Stimulated activated CD8-positive, alpha-beta memory T cell treated with anti-CD3 and anti-CD28 coated beads, Interleukin-15, amount 100 ng/mL, for 1 hour (primary cell): ENCODE measurements around the gene CXXC1.
"Not testable (repeated sequence)": the region's sequence is repeated elsewhere in the genome, so short reads cannot be mapped to it uniquely, and the experiment has no call there.

Source experiments
- DNase-seq: peaks from one replicate; pipeline ENCODE4 v3.0.0-alpha.2; 2020; ENCODE audit warnings: low read depth

CXXC1 gene

DNA sequence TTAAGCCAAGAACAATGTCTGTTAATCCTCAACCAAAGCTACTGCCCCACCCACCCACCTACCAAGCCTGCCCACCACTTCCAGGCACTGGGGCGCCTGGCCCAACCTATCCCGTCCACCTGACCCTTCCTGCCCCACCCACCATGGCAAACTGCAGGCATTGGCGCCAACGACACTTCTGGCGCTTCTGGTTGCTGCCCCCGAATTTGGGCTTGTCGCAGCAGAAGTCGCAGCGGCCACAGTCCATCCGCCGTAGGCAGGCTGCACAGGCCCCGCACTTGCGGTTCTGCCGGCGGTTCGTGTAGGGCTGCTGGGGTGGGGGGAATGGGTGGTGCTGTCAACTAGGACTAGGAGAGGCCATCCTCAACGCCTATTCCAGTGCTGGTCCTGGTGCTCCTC is 13.4 kb downstream of the CXXC1 start:
- DNase-seq = no peak

DNA sequence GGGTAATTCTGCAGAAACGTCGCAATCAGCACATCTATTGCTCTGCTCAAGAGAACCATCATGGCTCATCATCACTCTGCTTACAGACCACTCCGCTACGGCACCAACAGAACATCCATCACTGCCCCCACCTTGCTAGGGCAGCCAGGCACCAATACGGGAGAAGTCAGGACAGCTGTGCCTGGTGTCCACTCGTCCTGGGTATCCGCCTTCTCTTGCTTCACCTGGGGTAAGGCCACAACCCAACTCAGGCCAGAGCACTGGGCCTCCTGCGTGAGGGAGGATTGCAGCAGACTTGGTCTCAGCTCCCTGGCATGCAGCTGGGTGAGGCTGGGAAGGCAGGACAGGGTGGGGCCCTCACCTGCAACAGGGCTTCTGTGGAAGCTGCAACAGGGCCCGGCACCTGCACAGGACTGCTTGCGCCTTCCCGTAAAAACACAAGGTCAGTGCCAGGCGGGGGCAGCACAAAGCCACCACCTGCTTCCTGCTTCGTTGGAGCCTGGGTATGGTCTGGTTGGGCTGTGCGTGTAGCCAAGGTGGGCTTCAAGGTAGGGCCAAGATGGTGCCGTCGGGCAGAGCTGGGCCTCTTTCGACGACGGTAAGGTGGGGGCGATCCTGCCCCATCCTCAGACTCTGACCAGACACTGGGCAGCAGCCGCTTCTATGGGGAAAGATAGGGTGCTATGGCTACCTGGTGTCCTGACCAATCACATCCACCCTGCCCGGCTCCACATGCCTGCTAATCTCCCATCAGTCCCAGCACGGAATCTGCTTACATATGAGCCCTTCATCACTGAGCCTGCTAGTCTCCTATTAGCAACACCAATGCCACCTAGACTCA is 14.1 kb downstream of the CXXC1 start:
- no peak for DNase-seq

DNA sequence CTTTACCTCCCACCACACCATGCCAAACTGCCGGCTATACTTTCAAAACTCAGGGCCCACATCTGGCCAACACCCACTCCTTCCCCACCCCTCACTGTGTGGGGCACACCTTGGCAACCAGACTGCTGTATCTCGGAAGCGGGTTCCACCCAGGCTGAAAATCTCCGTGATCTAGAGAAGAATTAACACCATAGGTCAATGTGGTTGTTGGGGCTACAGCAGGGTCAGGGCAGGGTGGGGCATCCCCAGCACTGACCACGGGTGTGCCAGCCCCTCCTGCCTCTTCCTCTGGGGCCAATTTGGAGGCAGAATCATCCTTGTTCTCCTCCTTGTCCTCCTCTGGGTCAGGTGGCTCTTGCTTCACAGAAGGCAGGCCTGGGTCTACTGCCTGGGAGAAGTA is 14.9 kb downstream of the CXXC1 start:
- DNase-seq = no peak

DNA sequence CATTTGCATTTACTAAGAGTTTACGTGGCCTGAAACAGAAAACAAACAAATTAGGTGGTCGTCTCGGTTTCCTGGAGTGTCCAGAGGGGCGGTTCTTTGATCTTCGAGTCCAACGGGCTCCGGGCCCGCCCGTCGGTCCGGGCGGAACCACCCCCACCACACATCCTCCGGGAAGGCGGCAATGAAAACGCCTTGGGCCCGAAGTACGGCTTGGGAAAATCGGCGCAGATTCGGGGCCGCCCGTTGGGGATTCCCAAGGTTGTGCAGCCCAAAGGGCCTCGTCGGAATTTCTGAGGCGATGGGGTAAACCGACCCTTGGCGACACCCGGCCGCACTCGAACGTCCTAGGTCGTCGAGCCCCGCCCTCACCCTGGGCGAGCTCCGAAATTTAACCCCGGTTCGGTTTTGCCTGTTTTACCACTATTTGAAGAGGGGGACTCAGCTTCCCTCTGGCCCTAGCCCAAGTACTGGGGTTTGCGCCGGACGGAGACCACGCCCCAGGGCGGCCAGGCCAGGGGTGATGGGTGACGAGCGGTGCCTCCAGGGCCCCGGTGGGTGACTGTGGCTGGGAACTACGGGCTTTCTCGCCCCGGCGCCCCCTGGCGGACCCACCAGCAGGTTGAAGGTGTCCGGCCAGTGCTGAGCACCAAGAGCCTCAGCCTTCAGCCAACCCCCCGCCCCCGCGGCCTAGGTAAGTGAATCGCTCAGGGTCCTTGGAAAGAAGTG is 19.3 kb downstream of the CXXC1 start:
- DNase-seq = peak; percentile 65

DNA sequence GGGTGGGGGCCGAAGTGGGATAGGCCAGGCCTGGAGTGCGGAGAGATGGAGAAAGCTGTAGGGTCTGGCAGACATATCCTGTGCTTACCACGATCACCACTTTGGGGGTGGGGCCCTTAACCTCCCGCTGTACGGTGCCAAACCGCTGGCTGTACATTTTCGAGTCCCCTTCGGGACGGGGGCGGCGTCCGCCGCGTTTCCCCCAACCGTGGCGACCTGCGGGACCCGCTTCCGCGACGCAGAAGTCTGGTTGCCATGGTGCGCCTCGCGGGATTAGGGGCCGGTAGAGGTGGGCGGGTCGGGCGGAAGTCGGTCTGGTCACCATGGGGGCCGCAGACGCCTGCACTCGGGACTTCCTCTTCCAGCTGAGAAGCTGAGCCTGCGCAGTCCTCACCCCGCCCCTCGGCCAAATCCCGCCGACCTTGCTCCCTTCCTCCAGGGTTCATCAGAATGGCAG is 21.2 kb downstream of the CXXC1 start, which contains the start of gene CFAP53:
Gene CFAP53 (minus strand): TSS at position 248 of the 457 bp plus-strand sequence. CDS start 91 bp downstream, at position 157.
- peak; percentile 67 for DNase-seq

DNA sequence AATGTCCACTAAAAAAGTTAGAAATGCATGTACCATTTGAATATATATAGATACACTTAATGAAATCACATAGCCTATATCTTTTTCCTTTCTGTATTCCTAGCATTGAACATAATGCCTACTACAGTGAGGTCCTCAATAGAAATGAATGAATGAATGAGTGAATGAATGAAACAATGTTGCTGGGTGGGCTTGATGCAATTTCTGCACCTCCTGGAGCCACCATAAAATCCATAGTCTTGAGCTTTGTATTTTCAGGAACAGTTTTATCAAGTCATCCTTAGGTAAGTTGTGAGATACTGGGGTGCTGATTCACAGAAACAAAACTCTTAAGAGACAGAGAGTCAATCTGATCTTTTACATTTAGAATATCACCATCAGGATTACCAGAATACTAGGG is 24.5 kb downstream of the CXXC1 start:
- DNase-seq = no peak

DNA sequence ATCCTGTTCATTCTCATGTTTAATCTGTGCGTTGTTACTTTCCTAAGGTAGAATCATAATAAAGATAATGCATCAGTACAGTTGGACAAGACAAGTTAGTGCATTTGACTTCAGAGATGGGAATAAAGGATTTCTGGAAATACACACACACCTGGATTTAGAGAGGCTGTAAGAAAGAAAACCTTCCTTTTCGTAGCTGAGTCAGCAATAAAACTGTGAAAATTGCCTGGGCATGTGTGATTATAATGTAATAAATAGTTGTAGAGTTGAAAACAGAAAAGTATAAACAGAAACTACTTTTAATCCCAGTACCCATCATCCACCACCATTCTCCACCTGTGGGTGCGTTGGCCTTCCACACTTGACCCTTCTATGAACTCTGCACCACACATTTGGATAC is 36.6 kb downstream of the CXXC1 start:
- DNase-seq = no peak

DNA sequence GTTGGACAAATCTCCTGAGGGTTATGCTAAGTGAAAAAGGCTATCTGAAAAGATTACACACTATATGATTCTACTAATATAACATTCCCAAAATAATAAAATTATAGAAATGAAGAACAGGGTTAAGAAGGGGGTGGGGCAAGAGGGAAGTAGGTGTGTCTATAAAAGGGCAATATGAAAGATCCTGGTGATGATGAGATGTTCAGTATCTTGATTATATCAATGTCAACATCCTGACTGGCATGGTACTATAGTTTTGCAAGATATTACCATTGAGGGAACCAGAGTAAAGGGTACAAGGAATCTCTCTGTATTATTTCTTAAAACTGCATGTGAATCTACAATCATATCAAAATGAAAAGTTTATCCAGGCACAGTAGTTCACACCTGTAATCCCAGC is 37.9 kb downstream of the CXXC1 start:
- no peak for DNase-seq

DNA sequence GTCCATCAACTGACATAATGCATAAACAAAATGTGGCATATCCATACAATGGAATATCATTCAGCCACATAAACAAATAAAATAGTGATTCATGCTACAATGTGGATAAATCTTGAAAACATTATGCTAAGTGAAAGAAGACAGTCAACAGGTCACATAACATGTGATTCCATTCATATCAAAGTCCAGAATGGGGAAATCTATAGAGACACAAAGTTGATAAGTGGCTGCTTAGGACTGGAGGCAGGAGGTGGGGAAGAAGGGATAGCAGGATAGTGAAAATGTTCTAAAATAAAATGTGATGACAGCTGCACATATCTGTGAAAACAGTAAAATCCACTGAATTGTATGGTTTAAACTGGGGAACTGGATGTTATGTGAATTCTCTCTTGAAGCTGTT is 39.9 kb downstream of the CXXC1 start:
- DNase-seq = no peak

DNA sequence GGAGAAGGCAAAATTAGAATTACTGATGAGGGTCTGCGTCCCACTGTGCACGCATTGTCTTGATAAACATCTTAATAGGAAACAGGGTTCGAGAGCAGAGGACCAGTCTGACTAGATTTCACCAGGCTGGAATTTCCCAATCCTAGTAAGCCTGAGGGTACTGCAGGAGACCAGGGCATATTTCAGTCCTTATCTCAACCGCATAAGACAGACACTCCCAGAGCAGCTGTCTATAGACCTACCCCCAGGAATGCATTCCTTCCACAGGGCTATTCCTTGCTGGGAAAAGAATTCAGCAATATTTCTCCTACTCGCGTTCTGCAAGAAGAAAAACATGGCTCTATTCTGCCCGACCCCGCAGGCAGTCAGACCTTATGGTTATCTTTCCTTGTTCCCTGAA is 45.7 kb downstream of the CXXC1 start:
- DNase-seq = not testable (repeated sequence)

DNA sequence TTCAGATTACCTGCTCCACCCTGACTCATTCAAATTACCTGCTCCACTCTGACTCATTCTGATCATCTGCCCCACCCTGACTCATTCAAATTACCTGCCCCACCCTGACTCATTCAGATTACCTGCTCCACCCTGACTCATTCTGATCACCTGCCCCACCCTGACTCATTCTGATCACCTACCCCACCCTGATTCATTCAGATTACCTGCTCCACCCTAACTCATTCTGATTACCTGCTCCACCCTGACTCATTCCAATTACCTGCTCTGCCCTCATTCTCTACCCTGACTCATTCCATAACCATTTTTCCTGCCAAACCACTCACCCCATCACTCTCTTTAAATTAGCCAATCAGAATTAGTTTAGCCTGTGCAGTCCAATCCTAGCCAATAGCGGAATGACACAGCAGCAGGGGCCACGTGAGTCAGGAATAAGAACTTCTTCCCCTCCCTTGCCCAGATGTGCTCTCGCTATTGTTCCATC is 47.4 kb downstream of the CXXC1 start:
- no peak for DNase-seq

DNA sequence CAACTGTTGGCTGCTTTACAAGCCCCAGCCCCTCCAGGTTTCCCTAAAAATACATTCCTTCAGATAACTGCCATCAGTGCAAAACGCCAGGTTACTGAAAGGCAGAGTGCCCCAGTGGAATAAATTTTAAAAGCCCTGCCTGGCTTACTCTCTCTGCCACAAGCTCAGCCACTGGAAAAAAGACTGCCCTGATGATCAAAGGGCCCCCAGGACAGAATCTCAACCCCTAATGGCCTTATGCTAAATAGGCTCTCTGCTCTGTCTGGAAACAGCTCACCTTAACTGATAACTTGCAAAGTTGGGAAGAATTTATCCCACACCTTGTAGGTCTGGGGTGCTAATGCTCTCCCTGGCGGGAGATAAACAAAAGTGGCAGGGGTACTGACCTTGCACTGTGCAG is 55.1 kb downstream of the CXXC1 start:
- DNase-seq = no peak
